GM12878 (cell line): ENCODE results near the gene HSPB8.

Experiments
- CHD2 ChIP-seq: IDR thresholded peaks from 2 replicates; pipeline ENCODE4 v1.6.1; 2011; ENCODE audit warnings: low read depth, low read length, improper control_type of control experiment, borderline replicate concordance
- CREB1 ChIP-seq: IDR thresholded peaks from 2 replicates; pipeline ENCODE4 v1.6.1; 2012; ENCODE audit warnings: low read depth, mild to moderate bottlenecking, inconsistent platforms
- CTCF ChIP-seq, 3 experiments: IDR thresholded peaks in 2 of 3; conservative IDR thresholded peaks in 1 of 3; 2 replicates each; pipeline ENCODE4 v1.5.1; 2011; ENCODE audit warnings: low read depth in 3 of 3, low read length in 3 of 3, mild to moderate bottlenecking in 3 of 3, control low read depth in 2 of 3, moderate library complexity in 2 of 3, inconsistent platforms in 1 of 3, mixed read lengths in 1 of 3; ENCODE audit not compliant: control insufficient read depth in 2 of 3, insufficient read depth in 1 of 3; ENCODE audit errors: extremely low read depth in 1 of 3
- JUND ChIP-seq: IDR thresholded peaks from 2 replicates; pipeline ENCODE4 v1.6.1; 2012; ENCODE audit warnings: low read depth, mild to moderate bottlenecking, low read length, improper control_type of control experiment, moderate library complexity
- MXI1 ChIP-seq: fragments of 150-350 bp; IDR thresholded peaks from 2 replicates; pipeline ENCODE4 v1.6.1; 2011; ENCODE audit warnings: low read depth, mild to moderate bottlenecking, inconsistent platforms, low read length, improper control_type of control experiment
- POLR2A ChIP-seq: IDR thresholded peaks from 2 replicates; pipeline ENCODE4 v1.6.1; 2011; ENCODE audit warnings: low read depth, mild to moderate bottlenecking, low read length
- SP1 ChIP-seq: IDR thresholded peaks from one replicate; pipeline ENCODE4 v1.6.1; 2011; ENCODE audit warnings: low read depth, low read length
- ZBTB11 ChIP-seq: fragments of 450-650 bp; formaldehyde crosslinking; IDR thresholded peaks from 2 replicates; pipeline ENCODE4 v1.5.0; 2022; ENCODE audit warnings: mild to moderate bottlenecking, missing genetic modification characterization
- ZNF274 ChIP-seq: IDR thresholded peaks from one replicate; pipeline ENCODE4 v1.8.0; 2011; ENCODE audit not compliant: insufficient read length, insufficient read depth
- TF ChIP-seq, protein P1 (sequence below): IDR thresholded peaks from 2 replicates; pipeline ENCODE4 v1.6.1; 2011; ENCODE audit warnings: mild to moderate bottlenecking, low read depth, low read length, moderate library complexity; ENCODE audit not compliant: insufficient replicate concordance

DNA sequence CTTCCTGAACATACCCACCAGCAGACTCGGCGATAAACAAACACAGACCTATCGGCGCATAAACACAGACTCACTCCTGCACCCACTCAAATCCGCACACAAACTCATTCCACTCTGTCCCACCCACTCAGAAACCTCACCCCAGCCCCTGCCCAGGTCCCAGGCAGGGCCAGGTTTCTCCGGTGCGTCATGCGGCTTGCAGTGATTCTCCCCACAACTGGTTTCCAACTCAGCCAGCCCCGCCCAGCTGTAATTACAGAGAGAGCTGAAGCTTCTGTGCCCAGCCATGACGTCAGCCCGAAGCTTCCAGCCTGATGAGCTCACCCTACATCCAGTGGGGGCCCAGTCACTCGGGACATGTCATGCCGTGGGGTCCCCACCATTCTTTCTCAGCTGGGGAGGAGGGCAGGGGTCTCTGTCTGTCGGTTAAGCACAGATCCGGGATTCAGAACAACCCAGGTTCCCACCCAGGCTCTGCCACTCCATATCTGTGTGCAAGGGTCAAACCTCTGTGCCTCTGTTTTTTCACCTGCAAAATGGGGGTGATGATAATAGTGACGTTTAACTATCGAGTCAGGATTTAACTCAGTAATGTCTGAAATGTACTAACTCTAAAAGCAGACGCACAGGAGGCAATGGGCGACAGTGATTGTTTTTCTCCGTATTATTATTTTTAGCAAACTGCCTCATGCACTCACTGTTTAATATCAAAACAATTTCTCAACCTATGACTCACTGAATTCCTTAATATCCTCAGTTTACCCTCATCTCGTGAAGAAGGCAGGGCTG, 2.3 kb upstream of the HSPB8 start:
- no peak for TF ChIP-seq POLR2A
- no peak for TF ChIP-seq CTCF (IDR thresholded peaks at IDR 0.05 in 2 of 3, conservative IDR thresholded peaks at IDR 0.05 in 1 of 3; ENCODE audit: control insufficient read depth in 2 of 3, extremely low read depth in 1 of 3, insufficient read depth in 1 of 3, low read depth in 3 of 3, low read length in 3 of 3)
- TF ChIP-seq ZBTB11 (CRISPR knock-in tag) = no peak
- TF ChIP-seq JUND = no peak
- TF ChIP-seq MXI1 = no peak
- TF ChIP-seq CREB1 = no peak
- TF ChIP-seq CHD2 = no peak
- TF ChIP-seq, protein P1, sequence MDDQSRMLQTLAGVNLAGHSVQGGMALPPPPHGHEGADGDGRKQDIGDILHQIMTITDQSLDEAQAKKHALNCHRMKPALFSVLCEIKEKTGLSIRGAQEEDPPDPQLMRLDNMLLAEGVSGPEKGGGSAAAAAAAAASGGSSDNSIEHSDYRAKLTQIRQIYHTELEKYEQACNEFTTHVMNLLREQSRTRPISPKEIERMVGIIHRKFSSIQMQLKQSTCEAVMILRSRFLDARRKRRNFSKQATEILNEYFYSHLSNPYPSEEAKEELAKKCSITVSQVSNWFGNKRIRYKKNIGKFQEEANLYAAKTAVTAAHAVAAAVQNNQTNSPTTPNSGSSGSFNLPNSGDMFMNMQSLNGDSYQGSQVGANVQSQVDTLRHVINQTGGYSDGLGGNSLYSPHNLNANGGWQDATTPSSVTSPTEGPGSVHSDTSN = no peak
- TF ChIP-seq SP1 = no peak
- no peak for TF ChIP-seq ZNF274
